Stimulated activated CD4-positive, alpha-beta T cell treated with anti-CD3 and anti-CD28 coated beads, Interleukin-12 subunit alpha, Interleukin-12 subunit beta, amount 100 ng/mL, for 48 hours (primary cell): ENCODE measurements around the gene EIF4G3.
A peak's percentile ranks its signal among the peaks of the same experiment; 100 is the strongest.
"Not testable (repeated sequence)": the region's sequence is repeated elsewhere in the genome, so short reads cannot be mapped to it uniquely, and the experiment has no call there.

Experiments
- DNase-seq, 3 donors: peaks; one replicate each; pipeline ENCODE4 v3.0.0-alpha.2; 2020; ENCODE audit warnings: low read depth in 2 of 3, low spot score in 1 of 3

EIF4G3 gene

DNA sequence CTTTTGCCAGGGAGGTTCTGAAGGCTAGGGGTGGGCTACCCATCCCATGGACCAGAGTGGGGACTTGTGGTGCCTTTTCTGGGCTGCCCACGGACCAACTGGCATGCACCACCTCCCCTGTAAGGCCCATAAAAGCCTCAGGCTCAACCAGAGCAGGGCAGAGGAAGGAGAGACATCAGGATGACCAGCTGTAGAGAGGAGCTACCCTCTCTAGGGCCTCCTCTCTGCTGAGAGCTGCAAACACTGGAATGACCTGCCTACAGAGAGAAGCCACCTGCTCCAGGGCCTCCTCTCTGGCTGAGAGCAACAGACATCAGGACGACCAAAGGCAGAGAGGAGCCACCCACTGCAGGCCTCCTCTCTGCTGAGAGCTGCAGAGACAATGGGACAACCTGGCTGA lies 140.9 kb downstream of the EIF4G3 start:
- DNase-seq, result no peak

DNA sequence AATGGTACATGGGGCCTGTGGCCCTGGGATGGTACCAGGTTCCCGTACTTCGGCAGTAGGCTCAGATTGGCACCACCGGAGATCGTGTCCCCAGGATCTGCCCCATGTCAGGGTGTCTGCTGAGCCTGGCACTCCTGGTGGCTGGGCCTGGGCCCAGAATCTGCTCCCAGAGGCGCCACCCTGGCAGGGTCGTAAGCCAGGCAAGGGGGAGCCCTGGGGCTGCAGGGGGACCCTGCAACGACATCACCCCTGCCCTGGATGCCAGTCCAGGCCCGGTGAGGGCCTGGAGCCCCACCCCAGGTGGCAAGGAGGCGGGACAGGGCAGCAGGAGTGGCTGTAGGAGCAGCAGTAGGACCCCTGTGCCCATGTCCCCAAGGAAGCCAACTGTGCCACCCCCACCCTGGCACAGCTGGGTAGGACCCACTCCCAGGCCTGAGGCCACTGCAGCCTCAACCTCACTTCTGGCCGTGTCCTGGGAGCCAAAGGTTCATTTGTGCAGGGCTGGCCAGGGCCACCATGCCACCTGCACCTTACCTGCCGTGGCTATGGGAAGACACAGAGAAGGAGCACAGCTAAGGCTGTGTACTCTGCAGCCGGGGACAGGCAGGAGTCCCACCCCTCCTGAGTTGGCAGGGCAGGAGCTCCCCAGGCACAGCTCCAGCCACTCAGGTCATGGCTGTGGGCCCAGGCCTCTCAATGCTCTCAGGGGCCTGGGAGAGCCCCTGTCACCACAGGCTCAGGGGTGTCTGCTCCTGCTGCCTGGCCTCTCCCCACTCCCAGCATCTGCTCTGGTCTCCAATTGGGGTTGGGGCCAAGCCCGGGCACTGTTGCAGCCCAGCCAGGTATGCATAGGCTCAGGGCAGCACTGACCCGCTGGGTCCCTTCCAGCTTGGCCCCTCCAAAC lies 141.7 kb downstream of the EIF4G3 start:
- DNase-seq, result no peak

DNA sequence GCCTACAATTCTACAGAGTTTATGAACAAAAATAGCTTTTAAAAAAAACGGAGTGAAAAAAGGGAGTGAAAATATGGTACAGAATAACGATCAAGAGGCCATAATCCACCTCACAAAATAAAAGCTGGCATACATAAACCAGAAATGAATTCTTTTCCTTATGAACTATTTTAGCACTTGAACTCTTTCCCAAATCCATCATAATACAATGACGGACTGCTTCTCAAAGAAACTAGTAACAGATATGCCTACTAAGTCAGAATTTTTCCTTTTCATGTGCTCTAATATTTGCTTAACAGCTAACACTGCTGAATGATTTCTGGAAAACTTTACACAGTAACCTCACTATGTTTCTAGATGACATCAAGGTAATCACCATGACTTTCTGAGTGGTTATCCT lies 144.0 kb downstream of the EIF4G3 start:
- DNase-seq, result no peak

DNA sequence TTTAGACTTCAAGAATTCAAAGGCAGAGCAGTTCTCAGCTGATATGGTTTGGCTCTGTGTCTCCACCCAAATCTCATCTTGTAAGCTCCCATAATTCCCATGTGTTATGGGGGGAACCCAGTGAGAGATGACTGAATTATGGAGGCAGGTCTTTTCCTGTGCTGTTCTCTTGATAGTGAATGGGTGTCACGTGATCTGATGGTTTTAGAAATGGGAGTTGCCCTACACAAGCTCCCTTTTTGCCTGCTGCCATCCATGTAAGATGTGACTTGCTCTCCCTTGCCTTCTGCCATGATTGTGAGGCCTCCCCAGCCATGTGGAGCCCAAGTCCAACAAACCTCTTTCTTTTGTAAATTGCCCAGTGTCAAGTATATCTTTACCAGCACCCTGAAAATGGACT lies 146.5 kb downstream of the EIF4G3 start:
- DNase-seq, result no peak

DNA sequence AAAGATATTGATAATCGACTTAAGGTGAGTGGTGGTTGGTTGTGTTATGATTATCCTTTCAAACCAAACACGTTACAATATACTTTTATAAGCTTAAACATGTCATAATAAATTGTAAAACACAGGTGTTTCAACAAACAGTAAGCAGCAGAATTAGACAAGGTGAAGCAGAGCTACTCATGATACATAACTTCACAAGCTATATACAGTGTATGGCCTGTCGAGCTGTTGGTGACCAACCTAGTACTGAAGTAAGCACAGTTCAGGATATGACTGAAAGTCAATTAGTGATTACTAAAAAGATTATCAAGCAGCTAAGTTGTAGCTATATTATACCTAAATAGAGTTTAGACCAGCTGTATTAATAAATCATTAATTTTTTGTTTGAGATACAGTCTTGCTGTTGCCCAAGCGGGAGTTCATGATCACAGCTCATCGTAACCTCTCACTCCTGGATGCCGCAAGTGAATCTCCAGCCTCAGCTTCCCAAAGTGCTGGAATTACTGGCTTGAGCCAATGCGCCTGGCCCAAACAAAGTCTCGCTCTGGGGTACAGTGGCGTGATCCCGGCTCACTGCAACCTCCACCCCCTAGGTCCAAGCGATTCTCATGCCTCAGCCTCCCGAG lies 148.1 kb downstream of the EIF4G3 start:
- no peak for DNase-seq

DNA sequence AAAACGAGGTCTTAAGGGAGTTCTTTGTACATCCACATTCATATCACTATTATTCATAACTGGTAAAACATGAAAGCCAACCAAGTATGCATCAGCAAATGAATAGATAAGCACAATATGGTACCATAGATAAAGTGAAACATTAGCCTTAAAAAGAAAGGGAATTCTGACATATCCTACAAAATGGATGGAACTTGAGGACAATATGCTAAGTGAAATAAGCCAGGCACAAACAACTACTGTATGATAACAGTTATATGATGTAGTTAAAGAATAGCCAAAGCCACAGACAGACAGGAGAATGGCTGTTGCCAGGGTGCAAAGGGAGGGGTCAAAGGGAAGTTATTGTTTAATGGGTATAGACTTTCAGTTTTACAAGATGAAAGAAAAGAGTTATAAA lies 148.9 kb downstream of the EIF4G3 start:
- DNase-seq, result no peak

DNA sequence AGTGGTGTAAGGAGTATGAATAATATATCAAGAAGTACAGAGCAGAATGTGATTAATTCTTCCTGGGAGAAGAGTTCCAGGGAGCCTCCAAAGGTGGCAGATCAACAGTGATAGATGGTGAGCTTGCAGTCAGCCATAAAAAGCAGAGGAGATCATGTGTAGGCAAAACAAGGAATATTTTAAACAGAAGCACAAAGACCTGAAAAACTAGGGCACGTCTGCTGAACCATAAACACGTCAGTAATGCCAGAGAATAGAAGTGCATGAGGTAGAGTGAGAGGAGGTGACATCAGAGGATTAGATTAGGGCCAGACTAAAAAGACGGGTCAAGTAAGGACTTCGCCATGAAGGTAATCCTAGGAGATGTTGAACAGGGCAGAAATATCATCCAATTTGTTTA lies 151.8 kb downstream of the EIF4G3 start:
- no peak for DNase-seq

DNA sequence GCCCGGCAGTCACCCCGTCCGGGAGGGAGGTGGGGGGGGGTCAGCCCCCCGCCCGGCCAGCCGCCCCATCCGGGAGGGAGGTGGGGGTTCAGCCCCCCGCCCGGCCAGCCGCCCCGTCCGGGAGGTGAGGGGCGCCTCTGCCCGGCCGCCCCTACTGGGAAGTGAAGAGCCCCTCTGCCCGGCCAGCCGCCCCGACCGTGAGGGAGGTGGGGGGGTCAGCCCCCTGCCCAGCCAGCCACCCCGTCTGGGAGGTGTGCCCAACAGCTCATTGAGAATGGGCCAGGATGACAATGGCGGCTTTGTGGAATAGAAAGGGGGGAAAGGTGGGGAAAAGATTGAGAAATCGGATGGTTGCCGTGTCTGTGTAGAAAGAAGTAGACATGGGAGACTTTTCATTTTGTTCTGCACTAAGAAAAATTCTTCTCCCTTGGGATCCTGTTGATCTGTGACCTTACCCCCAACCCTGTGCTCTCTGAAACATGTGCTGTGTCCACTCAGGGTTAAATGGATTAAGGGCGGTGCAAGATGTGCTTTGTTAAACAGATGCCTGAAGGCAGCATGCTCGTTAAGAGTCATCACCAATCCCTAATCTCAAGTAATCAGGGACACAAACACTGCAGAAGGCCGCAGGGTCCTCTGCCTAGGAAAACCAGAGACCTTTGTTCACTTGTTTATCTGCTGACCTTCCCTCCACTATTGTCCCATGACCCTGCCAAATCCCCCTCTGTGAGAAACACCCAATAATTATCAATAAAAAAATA lies 152.4 kb downstream of the EIF4G3 start:
- not testable (repeated sequence) for DNase-seq

DNA sequence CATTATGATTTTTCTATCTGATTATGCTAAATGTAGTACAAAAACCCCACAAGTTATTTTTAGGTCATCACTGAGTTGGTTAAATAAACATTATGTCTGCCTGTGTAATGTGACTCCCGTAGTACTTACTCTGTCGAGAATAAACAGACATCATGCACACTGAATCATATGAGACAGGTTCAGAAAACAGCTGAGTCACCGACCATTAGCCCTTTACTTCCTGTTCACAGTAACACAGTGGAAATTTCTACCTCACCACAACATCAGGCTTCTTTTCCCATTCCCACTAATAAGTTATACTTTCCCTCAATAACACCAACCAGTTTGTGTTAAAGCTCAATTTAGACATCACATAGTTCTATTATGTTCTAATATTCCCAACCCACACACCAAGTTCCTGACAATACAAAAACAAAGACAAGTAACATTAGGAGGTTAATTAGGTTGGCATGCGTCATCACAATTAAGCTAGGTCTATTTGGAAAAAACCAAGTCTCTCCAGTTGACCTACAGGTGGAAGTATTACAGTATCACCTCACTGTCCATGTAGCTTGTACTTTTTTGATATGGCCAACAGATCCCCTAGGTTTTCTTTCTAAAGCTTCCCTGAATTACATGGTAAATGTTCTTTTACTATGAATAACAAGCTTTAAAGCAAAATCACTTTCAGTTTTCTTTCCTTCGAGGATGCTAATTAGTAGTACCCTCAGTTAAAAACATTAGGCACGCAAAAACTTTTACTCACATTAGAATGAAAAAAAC lies 154.2 kb downstream of the EIF4G3 start:
- peak in 1 of 3 donors; percentile 30 for DNase-seq

DNA sequence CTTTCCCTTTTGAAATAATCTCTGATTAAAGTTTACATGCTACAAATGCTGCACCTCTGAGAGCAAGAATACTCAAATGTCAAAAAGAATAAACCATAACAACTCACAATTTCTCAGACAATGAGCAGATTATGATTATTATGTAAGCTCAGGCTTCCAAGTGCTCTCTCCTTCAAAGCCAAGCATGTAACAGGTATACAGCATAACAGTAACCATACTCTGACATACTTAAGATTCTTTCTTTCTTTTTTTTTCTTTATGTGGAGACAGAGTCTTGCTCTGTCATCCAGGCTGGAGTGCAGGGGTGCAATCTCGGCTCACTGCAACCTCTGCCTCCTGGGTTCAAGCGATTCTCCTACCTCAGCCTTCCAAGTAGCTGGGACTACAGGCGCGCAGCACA lies 155.4 kb downstream of the EIF4G3 start:
- DNase-seq, result no peak

DNA sequence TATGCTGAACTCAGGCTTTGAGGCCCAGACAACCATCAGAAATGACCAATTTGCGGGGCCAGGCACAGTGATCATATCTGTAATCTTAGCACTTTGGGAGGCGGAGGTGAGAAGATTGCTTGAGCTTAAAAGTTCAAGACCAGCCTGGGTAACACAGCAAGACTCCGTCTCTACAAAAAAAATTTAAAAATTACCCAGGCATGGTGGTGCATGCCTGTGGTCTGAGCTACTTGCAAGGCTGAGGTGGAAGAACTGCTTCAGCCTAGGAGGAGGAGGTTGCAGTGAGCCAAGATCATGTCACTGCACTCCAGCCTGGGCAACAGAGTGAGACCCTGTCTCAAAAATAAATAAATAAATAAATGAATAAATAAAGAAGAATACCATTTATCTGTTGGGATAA lies 156.5 kb downstream of the EIF4G3 start:
- no peak for DNase-seq

DNA sequence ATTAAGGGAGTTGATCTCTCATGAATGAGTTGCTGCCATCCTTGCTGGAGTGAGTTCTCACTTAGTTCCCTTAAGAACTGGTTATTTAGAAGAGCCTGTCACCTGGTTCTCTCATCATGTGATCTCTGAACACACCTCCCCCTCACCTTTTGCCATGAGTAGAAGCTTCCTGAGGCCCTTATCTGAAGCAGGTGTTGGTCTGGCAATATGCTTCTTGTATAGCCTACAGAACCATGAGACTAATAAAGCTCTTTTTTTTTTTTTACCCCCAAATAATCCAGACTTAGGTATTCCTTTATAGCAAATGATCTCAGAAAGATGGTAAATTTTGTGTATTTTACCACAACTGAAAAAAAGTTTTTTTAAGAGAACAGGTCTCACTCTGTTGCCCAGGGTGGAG lies 158.0 kb downstream of the EIF4G3 start:
- no peak for DNase-seq

DNA sequence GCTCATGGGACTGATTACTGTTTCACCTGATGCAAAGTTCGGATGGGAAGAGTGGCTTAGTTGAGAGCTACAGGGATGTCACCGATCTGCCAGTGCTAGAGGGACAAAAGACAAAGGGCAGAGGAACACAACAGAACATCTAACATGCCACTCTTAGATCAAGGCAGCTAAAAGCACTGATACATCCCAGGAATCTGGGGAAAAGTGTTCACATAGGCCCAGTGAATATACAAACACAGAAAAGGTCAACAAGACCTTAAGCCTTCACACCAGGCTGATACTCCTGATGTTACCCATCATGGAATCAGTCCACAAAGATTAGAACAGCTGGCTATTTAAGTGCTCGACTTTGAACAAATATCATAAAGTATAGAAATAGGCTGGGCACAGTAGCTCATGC lies 163.2 kb downstream of the EIF4G3 start:
- DNase-seq, result no peak

DNA sequence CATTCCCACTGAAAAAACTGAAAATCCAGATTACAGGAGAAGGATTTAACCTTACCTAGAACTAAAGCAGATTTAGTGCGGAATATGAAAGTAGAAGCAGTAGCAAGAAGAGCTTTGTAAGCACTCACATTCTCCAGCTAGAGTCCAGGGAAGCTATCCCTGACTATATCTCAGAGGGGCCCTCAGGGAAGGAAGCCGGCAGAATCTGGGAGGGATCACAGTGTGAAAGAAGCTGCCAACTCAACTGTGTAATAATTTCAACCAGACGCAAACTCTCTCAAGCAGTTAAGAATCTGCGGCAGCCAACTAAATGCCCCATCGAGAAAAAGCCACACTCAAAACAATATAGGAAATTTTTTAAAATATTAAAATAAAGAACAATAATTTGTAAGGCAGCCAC lies 163.8 kb downstream of the EIF4G3 start:
- no peak for DNase-seq

DNA sequence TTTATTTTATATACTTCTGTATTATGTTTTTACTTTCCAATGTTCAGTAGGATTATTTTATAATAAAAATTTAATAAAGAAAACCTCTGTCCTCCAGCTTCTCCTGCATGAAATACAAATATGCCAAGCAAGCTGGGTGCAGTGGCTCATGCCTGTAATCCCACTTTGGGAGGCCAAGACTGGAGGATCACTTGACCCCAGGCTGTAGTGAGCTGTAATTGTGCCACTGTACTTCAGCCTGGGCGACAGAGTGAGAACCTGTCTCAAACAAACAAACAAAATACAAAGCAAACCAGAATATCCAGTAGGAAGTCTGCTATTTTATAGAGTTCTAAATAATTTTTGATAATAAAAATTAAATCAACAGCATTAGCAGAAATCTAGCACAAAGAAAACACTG lies 168.8 kb downstream of the EIF4G3 start:
- DNase-seq, result no peak

DNA sequence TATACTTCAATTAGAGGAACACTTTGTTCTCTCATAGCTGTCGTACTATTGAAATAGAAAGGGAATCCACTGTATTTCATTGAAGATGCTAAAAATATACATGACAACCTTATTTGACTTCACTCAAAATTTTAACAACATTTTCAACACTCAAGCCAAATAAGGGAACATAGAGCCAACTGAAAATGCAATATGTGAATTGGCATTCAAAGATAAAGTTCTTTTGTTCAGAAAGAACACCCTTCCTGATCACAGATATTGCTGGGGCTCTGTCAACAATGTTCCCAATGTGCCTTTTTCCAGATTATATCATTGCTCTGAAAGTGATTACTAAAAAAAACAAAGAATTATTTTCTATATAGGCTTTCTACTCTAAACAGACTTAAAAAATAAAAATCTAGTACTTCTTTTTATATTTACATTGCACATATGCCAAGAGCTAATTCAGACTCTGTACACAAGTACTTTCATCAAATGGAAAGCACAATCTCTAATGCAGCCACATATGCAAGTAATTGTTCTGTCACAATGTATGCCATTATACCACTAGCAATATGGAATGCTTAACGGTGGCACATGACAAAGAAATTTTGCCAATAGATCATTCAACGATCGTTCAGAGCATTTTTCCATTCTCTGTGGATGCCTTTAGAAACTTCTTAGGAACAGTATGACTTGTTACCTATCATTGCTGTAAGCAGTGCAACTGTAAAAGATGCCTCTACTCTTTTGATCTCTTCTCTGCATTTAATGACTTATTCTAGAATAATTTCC lies 171.0 kb downstream of the EIF4G3 start:
- DNase-seq, result no peak

DNA sequence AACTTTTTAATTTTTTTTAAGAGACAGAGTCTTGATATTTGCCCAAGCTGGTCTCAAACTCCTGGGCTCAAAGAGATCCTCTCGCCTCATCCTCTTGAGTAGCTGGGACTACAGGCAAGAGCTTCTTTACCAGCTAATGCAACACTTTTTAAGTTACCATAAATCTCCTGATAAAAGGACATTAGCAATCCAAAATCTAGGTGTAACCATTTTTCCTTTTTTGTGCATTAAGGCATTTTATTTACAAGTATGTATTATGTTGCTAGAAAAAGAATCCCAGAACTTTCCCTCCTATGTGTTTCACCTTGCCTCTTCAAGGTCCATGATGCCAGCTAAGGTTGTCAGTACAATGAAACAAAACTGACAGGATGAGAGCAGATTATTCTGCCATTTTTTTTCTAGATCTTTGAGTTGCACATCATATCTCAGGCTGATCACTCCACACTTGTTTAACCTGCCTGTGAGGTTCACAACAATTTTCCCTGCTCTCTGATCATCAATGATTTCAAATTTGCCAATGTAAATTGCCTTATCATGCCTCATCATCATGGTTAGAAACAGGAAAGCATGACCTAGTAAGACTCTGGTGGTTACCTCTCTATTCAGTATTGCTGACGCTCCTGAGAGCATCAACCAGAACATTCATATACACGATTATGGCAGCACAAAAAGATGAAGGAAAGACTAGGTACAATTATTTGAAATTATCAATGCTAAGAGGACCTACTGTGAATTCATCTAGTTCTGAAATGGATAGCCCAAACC lies 173.2 kb downstream of the EIF4G3 start:
- DNase-seq, result no peak

DNA sequence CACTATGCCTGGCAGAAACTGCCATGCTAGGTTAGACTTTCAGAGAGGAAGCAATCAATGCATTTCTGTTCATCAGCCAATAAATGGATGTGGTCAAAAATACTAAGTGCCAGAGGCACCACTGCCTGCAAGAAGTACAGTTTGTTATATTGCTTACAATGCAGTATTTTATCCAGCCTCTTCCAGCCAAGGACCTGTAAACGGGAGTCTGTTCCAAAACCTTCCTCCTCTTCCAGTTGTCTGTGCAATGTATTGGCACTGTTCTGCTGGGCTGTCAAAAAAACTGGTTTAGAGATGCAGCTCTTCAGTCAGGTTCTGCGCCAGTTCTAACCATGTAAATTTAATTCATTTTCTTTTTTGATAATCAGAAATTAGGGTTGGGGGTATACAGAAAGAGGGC lies 175.7 kb downstream of the EIF4G3 start:
- DNase-seq, result no peak

DNA sequence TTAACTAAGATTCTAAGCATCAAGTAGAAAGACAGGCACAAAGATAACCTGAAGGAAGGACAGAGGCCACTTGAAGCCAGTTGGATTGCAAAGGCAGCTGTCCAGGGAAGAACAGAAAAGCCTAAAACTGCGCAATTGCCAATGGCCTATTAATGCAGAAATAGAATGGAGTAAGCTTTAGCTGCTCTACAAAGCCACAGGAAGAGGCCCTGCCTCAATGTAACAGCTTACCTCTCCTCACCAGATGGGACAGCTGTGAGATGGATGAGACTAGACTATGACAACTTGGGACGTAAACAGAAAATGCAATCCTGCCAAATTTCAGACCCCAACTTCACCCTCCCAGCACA lies 176.5 kb downstream of the EIF4G3 start:
- DNase-seq, result no peak
